HepG2 (cell line): Measurements from ENCODE around the gene FAM20A. TPM values are rescaled to one million over a fixed set of nuclear protein-coding genes. Genes with fewer than 3 reads are reported as not detected.

Experiments
- ATAC-seq: fragments of 200-7000 bp; cut with Tn5 transposase; 3 replicates; pipeline ENCODE4 v1.9.1; 2020; ENCODE audit warnings: mild to moderate bottlenecking, moderate library complexity
- BruUV-seq: library from RNA; stranded (reverse); fragments of 400-500 nt; replicated peaks from 2 replicates; lab custom pipeline; 2021; lab: Mats Ljungman, UMichigan
- CTCF ChIA-PET: fragments of 300-600 bp; formaldehyde crosslinking; extraction: SDS; loops from one replicate; lab custom pipeline; 2021; ENCODE audit warnings: low total read pairs, inconsistent platforms, low intra/inter-chr PET ratio; lab: Yijun Ruan, JAX
- POLR2A ChIA-PET: fragments of 350-600 bp; sonication (Branson Sonifier 250); formaldehyde crosslinking; loops from one replicate; lab custom pipeline; 2020; ENCODE audit warnings: antibody characterized with exemption, inconsistent platforms; lab: Yijun Ruan, JAX
- DNase-seq: peaks from one replicate; pipeline ENCODE4 v3.0.0-alpha.2; 2015; ENCODE audit warnings: low spot score
- FAIRE-seq: peaks from 3 replicates; lab custom pipeline; 2011; peaks lifted over from hg19 to GRCh38; lab: Jason Lieb, UNC
- H2AFZ ChIP-seq: one replicate; pipeline ENCODE4 v1.6.1; 2011; ENCODE audit warnings: low read length, inconsistent platforms
- H3K27ac ChIP-seq: fragments of 300-600 bp; 3 replicates; pipeline ENCODE4 v1.8.0; 2011; ENCODE audit warnings: mixed run types, mild to moderate bottlenecking, mixed read lengths, low read length, inconsistent platforms; ENCODE audit not compliant: insufficient read depth; ENCODE audit errors: extremely low read length
- H3K27me3 ChIP-seq, 2 experiments: fragments of 200-600 bp in 1 of 2; 2 replicates in 1 of 2; 3 replicates in 1 of 2; pipeline versions ENCODE4 v1.6.0 to v1.8.0; 2011; ENCODE audit warnings: low read length in 2 of 2, mild to moderate bottlenecking in 2 of 2, moderate library complexity in 2 of 2, inconsistent platforms in 1 of 2; ENCODE audit not compliant: insufficient read depth in 2 of 2, control insufficient read depth in 1 of 2
- H3K36me3 ChIP-seq, 2 experiments: fragments of 200-600 bp in 1 of 2; replicated peaks in 1 of 2; 2 replicates in 1 of 2; 3 replicates in 1 of 2; pipeline versions ENCODE4 v1.5.1 to v1.8.0; 2011; ENCODE audit warnings: low read length in 2 of 2, inconsistent platforms in 1 of 2; ENCODE audit not compliant: insufficient read depth in 2 of 2, control insufficient read depth in 1 of 2
- H3K4me1 ChIP-seq: 2 replicates; pipeline ENCODE4 v1.5.1; 2012; ENCODE audit warnings: low read length, inconsistent platforms; ENCODE audit not compliant: insufficient read depth
- H3K4me2 ChIP-seq: 2 replicates; pipeline ENCODE4 v1.6.0; 2011; ENCODE audit warnings: low read depth, low read length, inconsistent platforms
- H3K4me3 ChIP-seq, 3 experiments: fragments of 200-600 bp in 1 of 3; sonication (generic), shearing (Covaris generic) in 1 of 3; replicated peaks in 1 of 3; 2 replicates each; pipeline ENCODE4 v1.5.1; 2011 to 2016; ENCODE audit warnings: low read length in 3 of 3, inconsistent platforms in 2 of 3, low read depth in 2 of 3, mild to moderate bottlenecking in 2 of 3, control low read depth in 1 of 3, mixed read lengths in 1 of 3; ENCODE audit not compliant: insufficient read depth in 1 of 3
- H3K79me2 ChIP-seq: one replicate; pipeline ENCODE4 v1.6.1; 2011; ENCODE audit warnings: low read length, inconsistent platforms; ENCODE audit not compliant: insufficient read depth
- H3K9ac ChIP-seq: 2 replicates; pipeline ENCODE4 v1.6.0; 2011; ENCODE audit warnings: mild to moderate bottlenecking, low read depth, low read length, inconsistent platforms; ENCODE audit not compliant: insufficient read depth
- H3K9me3 ChIP-seq: 2 replicates; pipeline ENCODE4 v1.5.1; 2012; ENCODE audit warnings: mild to moderate bottlenecking, low read length
- H4K20me1 ChIP-seq: 2 replicates; pipeline ENCODE4 v1.6.0; 2011; ENCODE audit warnings: inconsistent platforms, mild to moderate bottlenecking, low read length, moderate library complexity; ENCODE audit not compliant: insufficient read depth
- GATAD1 ChIP-seq: IDR thresholded peaks from 2 replicates; pipeline ENCODE4 v1.6.1; 2016; ENCODE audit warnings: missing genetic modification reagents, missing compliant biosample characterization
- MEF2D ChIP-seq: sonication (generic); formaldehyde crosslinking; IDR thresholded peaks from 2 replicates; pipeline ENCODE4 v1.5.1; 2020; ENCODE audit warnings: mild to moderate bottlenecking, missing genetic modification reagents
- MZF1 ChIP-seq: sonication (generic); formaldehyde crosslinking; IDR thresholded peaks from 2 replicates; pipeline ENCODE4 v1.8.1; 2023; ENCODE audit warnings: mild to moderate bottlenecking, missing genetic modification reagents, borderline replicate concordance
- NFKB2 ChIP-seq: sonication (generic); formaldehyde crosslinking; IDR thresholded peaks from 2 replicates; pipeline ENCODE4 v1.4.0; 2020; ENCODE audit warnings: missing genetic modification reagents, borderline replicate concordance
- SALL1 ChIP-seq: sonication (generic); formaldehyde crosslinking; IDR thresholded peaks from 2 replicates; pipeline ENCODE4 v1.8.0; 2022; ENCODE audit warnings: mild to moderate bottlenecking, missing genetic modification reagents
- TBX2 ChIP-seq: sonication (generic); formaldehyde crosslinking; IDR thresholded peaks from 2 replicates; pipeline ENCODE4 v1.5.0; 2020; ENCODE audit warnings: missing genetic modification reagents, mild to moderate bottlenecking, borderline replicate concordance
- ZNF451 ChIP-seq: sonication (generic); formaldehyde crosslinking; IDR thresholded peaks from 2 replicates; pipeline ENCODE4 v1.5.0; 2020; ENCODE audit warnings: mild to moderate bottlenecking, missing genetic modification reagents
- ZNF589 ChIP-seq: sonication (generic); formaldehyde crosslinking; conservative IDR thresholded peaks from 2 replicates; pipeline ENCODE4 v1.8.0; 2022; ENCODE audit warnings: mild to moderate bottlenecking, moderate library complexity, missing genetic modification reagents
- WGBS: methylation state at CpG from one replicate; pipeline ENCODE4 v1.1.6; 2017; ENCODE audit warnings: low lambda C conversion rate; 5-methylcytosine and 5-hydroxymethylcytosine counted together
- in situ Hi-C: cut with HindIII; loops from 2 replicates; pipeline ENCODE4 v1.10.0; 2017; ENCODE audit warnings: low pct_unique_long_range_greater_than_20kb; ENCODE audit not compliant: extremely low pct_ligation_motif_present
- intact Hi-C: fragments of 100-400 bp; cut with micrococcal nuclease; formaldehyde crosslinking; loops from one replicate; pipeline ENCODE4 v1.10.0; 2022; ENCODE audit not compliant: unreplicated experiment
- polyA plus RNA-seq, 8 experiments: library from polyadenylated mRNA; depleted of rRNA in 3 of 8; stranded (reverse) in 7 of 8; unstranded in 1 of 8; fragments of >200 nt; fragmentation: Illumina TruSeq in 4 of 8; extraction: Trizol in 4 of 8; gene quantifications; 2 replicates each; pipeline versions ENCODE4 v1.2.1 to v1.2.3, GENCODE V29; 2011 to 2016; ENCODE audit warnings: low read depth in 4 of 8, missing spikeins in 1 of 8, mixed read lengths in 1 of 8; ENCODE audit not compliant: insufficient read depth in 1 of 8
- total RNA-seq, 5 experiments: library from RNA; depleted of rRNA; stranded (reverse); fragments of >200 nt; fragmentation: Illumina TruSeq; extraction: Trizol; gene quantifications; 2 replicates each; pipeline ENCODE4 v1.2.3, GENCODE V29; 2016; ENCODE audit warnings: low read depth in 1 of 5
- TF ChIP-seq, protein P1 (sequence below): sonication (generic); formaldehyde crosslinking; IDR thresholded peaks from 2 replicates; pipeline ENCODE4 v1.4.0; 2020; ENCODE audit warnings: mild to moderate bottlenecking, missing genetic modification reagents

FAM20A gene
- total and polyA plus RNA-seq, 2 of the 13 experiments (the other 11 are each of a cell fraction or from before 2014, with no cell fraction given): 9.3 to 20.7 TPM

DNA sequence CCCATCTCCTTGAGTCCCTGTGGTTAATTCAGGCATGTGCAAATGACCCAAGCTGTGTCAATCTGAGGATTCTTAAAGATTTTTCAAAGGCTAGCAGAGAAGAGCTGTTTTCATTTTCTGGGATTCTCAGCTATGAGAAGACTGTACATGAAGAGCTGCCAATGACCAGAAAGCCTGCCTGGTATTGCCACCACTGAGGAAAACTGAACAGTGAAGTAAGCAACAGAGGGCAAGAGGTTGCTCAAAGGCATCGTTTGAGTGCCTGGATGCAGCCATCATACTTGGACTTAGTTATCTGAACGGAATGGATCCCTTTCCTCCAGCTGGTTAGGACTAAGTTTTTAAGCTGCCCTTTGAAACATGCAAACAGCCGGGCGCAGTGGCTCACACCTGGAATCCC, 38.4 kb downstream of the FAM20A start:
- BruUV-seq: no TSS peak
- Histone ChIP-seq H2AFZ (no peak overlapping the region), H3K4me1 (peaks cover 16% of the 10 kb centered on the region), H3K9ac (no peak overlapping the region), H3K4me2 (no peak overlapping the region)
- ATAC-seq (no peak), FAIRE-seq (no peak)
- WGBS: 88% methylated on average over 4 of the region's 4 CpGs
- intact Hi-C loops: no loop called here
- TF ChIP-seq SALL1: no peak
- TF ChIP-seq, protein P1, sequence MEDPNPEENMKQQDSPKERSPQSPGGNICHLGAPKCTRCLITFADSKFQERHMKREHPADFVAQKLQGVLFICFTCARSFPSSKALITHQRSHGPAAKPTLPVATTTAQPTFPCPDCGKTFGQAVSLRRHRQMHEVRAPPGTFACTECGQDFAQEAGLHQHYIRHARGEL (CRISPR knock-in tag): no peak
- no peak for TF ChIP-seq ZNF589 (CRISPR knock-in tag)
- TF ChIP-seq TBX2: no peak
- TF ChIP-seq MZF1 (CRISPR knock-in tag): no peak
- TF ChIP-seq GATAD1 (CRISPR knock-in tag): no peak
- no peak for TF ChIP-seq NFKB2 (CRISPR knock-in tag)
- TF ChIP-seq ZNF451 (CRISPR knock-in tag): no peak
- TF ChIP-seq MEF2D (CRISPR knock-in tag): no peak
- TF ChIP-seq, all 625 proteins: peak for 0
- H4K20me1 ChIP-seq: no peaks in the 10 kb centered on the region
- DNase-seq: no peak
- H3K36me3 ChIP-seq: no peaks in the 10 kb centered on the region
- H3K27me3 ChIP-seq: no peaks in the 10 kb centered on the region
- H3K27ac ChIP-seq: no peak overlapping the region
- H3K4me3 ChIP-seq: no peak overlapping the region
- POLR2A ChIA-PET: no interaction called here
- H3K9me3 ChIP-seq: no peaks in the 10 kb centered on the region
- in situ Hi-C loops: no loop called here
- no peaks in the 10 kb centered on the region for H3K79me2 ChIP-seq
- CTCF ChIA-PET: no interaction called here
